ENCODE results near the gene SLC38A10. TPM values are rescaled to one million over a fixed set of nuclear protein-coding genes. Genes with fewer than 3 reads are reported as not detected.

The SLC38A10 gene
- polyA plus RNA-seq, 1 donor (not counting 4 experiments of a cell fraction or from before 2014, with no cell fraction given), result 16.8 TPM

- H3K27ac ChIP-seq (ENCODE audit: control insufficient read depth, insufficient read depth, low read length), result no peak overlapping the region
- dilution Hi-C loops (cut with MboI; ENCODE audit: extremely low pct_ligation_motif_present, low sequenced_read_pairs), result no loop called here
- H2AFZ ChIP-seq (ENCODE audit: control insufficient read depth, low read length), result no peak overlapping the region
- H4K20me1 ChIP-seq (ENCODE audit: control insufficient read depth, extremely low read depth, insufficient read depth, low read length), result peaks cover 4% of the 10 kb centered on the region
- no peaks in the 10 kb centered on the region for H3K27me3 ChIP-seq (ENCODE audit: control insufficient read depth, extremely low read depth, insufficient read depth, low read length)
- H3K4me1 ChIP-seq (ENCODE audit: control insufficient read depth, extremely low read depth, insufficient read depth, low read length), result peaks cover 11% of the 10 kb centered on the region
- no peak overlapping the region for H3K4me3 ChIP-seq (ENCODE audit: control insufficient read depth in 2 of 3, extremely low read depth in 1 of 3, insufficient read depth in 2 of 3, low read depth in 1 of 3, low read length in 3 of 3)
- no peak for FAIRE-seq
- H3K79me2 ChIP-seq (ENCODE audit: control insufficient read depth, insufficient read depth, low read length), result no peaks in the 10 kb centered on the region
- no peak overlapping the region for H3K9ac ChIP-seq (ENCODE audit: control insufficient read depth, extremely low read depth, insufficient read depth, low read length)
- H3K9me3 ChIP-seq (ENCODE audit: control insufficient read depth, low read depth, low read length), result no peaks in the 10 kb centered on the region
- no peak for DNase-seq (ENCODE audit: low read depth, low spot score)
- H3K9me1 ChIP-seq (ENCODE audit: control insufficient read depth, extremely low read depth, insufficient read depth, low read length), result peaks cover 2% of the 10 kb centered on the region
- H3K4me2 ChIP-seq (ENCODE audit: control insufficient read depth, extremely low read depth, insufficient read depth, low read depth, low read length), result no peak overlapping the region
- H3K36me3 ChIP-seq (ENCODE audit: control insufficient read depth in 2 of 2, extremely low read depth in 1 of 2, insufficient read depth in 2 of 2, low read length in 2 of 2), result peaks cover 20 to 25% of the 10 kb centered on the region in 2 experiments
- TF ChIP-seq CTCF (optimal IDR thresholded peaks at IDR 0.05 in 1 of 3, IDR thresholded peaks at IDR 0.05 in 1 of 3, conservative IDR thresholded peaks at IDR 0.05 in 1 of 3; ENCODE audit: extremely low read depth in 1 of 3, insufficient read depth in 2 of 3, low read length in 3 of 3) (no peak), EZH2 (IDR thresholded peaks at IDR 0.05; ENCODE audit: low read length) (no peak)
Measured at GRCh38 chr17:81267390-81268067, 27.6 kb downstream of the SLC38A10 start.

GRCh38 chr17:81265576-81265975 lies 29.5 kb downstream of the SLC38A10 start:
- TF ChIP-seq CTCF (optimal IDR thresholded peaks at IDR 0.05 in 1 of 3, IDR thresholded peaks at IDR 0.05 in 1 of 3, conservative IDR thresholded peaks at IDR 0.05 in 1 of 3; ENCODE audit: extremely low read depth in 1 of 3, insufficient read depth in 2 of 3, low read length in 3 of 3), result no peak
- no peak for TF ChIP-seq EZH2 (IDR thresholded peaks at IDR 0.05; ENCODE audit: low read length)
- DNase-seq (ENCODE audit: low read depth, low spot score) (no peak), FAIRE-seq (no peak)
- H3K4me3 ChIP-seq (ENCODE audit: control insufficient read depth in 2 of 3, extremely low read depth in 1 of 3, insufficient read depth in 2 of 3, low read depth in 1 of 3, low read length in 3 of 3), result no peak overlapping the region
- no peaks in the 10 kb centered on the region for H3K9me3 ChIP-seq (ENCODE audit: control insufficient read depth, low read depth, low read length)
- H3K9me1 ChIP-seq (ENCODE audit: control insufficient read depth, extremely low read depth, insufficient read depth, low read length), result peaks cover 2% of the 10 kb centered on the region
- dilution Hi-C loops (cut with MboI; ENCODE audit: extremely low pct_ligation_motif_present, low sequenced_read_pairs), result no loop called here
- no peak overlapping the region for H3K27ac ChIP-seq (ENCODE audit: control insufficient read depth, insufficient read depth, low read length)
- H3K27me3 ChIP-seq (ENCODE audit: control insufficient read depth, extremely low read depth, insufficient read depth, low read length), result no peaks in the 10 kb centered on the region
- H3K79me2 ChIP-seq (ENCODE audit: control insufficient read depth, insufficient read depth, low read length), result no peaks in the 10 kb centered on the region
- H3K36me3 ChIP-seq (ENCODE audit: control insufficient read depth in 2 of 2, extremely low read depth in 1 of 2, insufficient read depth in 2 of 2, low read length in 2 of 2), result peaks cover 26 to 34% of the 10 kb centered on the region in 2 experiments
- H3K4me1 ChIP-seq (ENCODE audit: control insufficient read depth, extremely low read depth, insufficient read depth, low read length), result no peaks in the 10 kb centered on the region
- H3K9ac ChIP-seq (ENCODE audit: control insufficient read depth, extremely low read depth, insufficient read depth, low read length), result no peak overlapping the region
- H4K20me1 ChIP-seq (ENCODE audit: control insufficient read depth, extremely low read depth, insufficient read depth, low read length), result peaks cover 4% of the 10 kb centered on the region
- no peak overlapping the region for H2AFZ ChIP-seq (ENCODE audit: control insufficient read depth, low read length)
- H3K4me2 ChIP-seq (ENCODE audit: control insufficient read depth, extremely low read depth, insufficient read depth, low read depth, low read length), result no peak overlapping the region
